Measurements from ENCODE around the gene SLC16A3. TPM values are rescaled to one million over a fixed set of nuclear protein-coding genes. Genes with fewer than 3 reads are reported as not detected.

The SLC16A3 gene
- total and polyA plus RNA-seq, 10 of the 15 experiments (the other 5 are each of a cell fraction or from before 2014, with no cell fraction given) = 0.10 to 46.5 (median 8.0) TPM

DNA sequence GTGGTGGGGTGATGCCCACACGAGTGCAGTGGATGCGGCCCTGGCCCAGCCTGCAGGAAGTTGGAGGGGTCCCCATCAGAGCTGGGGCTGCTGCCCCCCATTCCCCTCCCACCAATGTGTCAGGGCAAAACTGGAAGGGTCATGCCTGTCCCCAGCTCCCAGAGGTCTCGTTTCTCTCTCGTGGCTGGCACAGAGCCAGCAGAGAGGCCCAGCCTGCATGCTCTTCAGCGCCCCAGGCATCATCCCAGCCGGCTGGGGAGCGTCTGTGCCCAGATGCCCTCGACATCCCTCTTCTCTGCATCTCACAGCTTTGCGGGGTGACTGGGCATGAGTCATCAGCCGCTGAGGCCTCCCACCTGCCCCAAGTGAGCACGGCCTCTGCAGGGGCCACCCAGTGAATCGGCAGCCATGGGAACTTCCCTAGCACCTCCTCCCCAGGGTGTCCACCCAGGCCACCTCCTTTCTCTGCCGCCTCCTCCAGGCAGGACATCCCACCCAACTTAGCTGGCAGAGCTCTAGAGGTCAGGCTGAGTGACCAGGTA lies 54.4 kb downstream of the SLC16A3 start:
- ChIA-PET SMC1A (ENCODE audit: uncharacterized antibody, unreplicated experiment) (interaction anchor here (0.9 to 1.6 kb wide), 4 partner anchors 15 to 55 kb away, joined by 3 to 5 read pairs (median 4); no protein-coding TSS in a partner anchor), RAD21 (ENCODE audit: unreplicated experiment) (interaction anchor here (1.3 to 1.8 kb wide), 2 partner anchors 9 to 14 kb away, joined by 4 to 6 read pairs; no protein-coding TSS in a partner anchor), POLR2A (interaction anchor here (0.8 to 2.6 kb wide), 7 partner anchors 9 to 20 kb away, joined by 3 to 16 read pairs (median 4); partner anchors contain the start of gene CSNK1D), CTCF (interaction anchor here (1.2 to 2.0 kb wide), 3 partner anchors 9 to 47 kb away, joined by 3 to 6 read pairs (median 5); no protein-coding TSS in a partner anchor)
- BruUV-seq (replicated peaks) = no TSS peak
- in situ Hi-C loops (cut with MboI) (no loop called here), intact Hi-C loops (cut with micrococcal nuclease; ENCODE audit: unreplicated experiment) (no loop called here)
- Histone ChIP-seq H2AFZ (ENCODE audit: control insufficient read depth, low read depth, low read length) (no peak overlapping the region), H3K4me1 (ENCODE audit: control insufficient read depth, insufficient read depth, low read length) (no peaks in the 10 kb centered on the region), H3K9me3 (replicated peaks; ENCODE audit: control insufficient read depth, insufficient read depth, low read length) (no peaks in the 10 kb centered on the region), H3K27ac (ENCODE audit: control insufficient read depth, insufficient read depth) (no peak overlapping the region), H3K4me2 (ENCODE audit: control insufficient read depth, insufficient read depth) (no peak overlapping the region), H3K27me3 (replicated peaks in 1 of 2; ENCODE audit: control insufficient read depth in 2 of 2, insufficient read depth in 2 of 2, low read length in 1 of 2) (no peaks in the 10 kb centered on the region), H3K79me2 (ENCODE audit: control insufficient read depth, insufficient read depth, low read length) (no peaks in the 10 kb centered on the region), H3K4me3 (no peak overlapping the region), H4K20me1 (ENCODE audit: control insufficient read depth, insufficient read depth) (no peaks in the 10 kb centered on the region), H3K36me3 (ENCODE audit: control insufficient read depth in 2 of 2, insufficient read depth in 2 of 2, low read length in 1 of 2) (no peaks in the 10 kb centered on the region), H3K9ac (ENCODE audit: control insufficient read depth, insufficient read depth, low read length) (no peak overlapping the region)
- peak; percentile 86 for ATAC-seq
- DNase-seq (ENCODE audit: low read depth, low spot score) = no peak
- 18% methylated on average over 12 of the region's 13 CpGs for WGBS (ENCODE audit: insufficient coverage, insufficient replicate concordance, low lambda C conversion rate, missing lambda C conversion rate)
- TF ChIP-seq MYC (IDR thresholded peaks at IDR 0.05; ENCODE audit: insufficient read depth, insufficient read length, insufficient replicate concordance, low read length, severe bottlenecking) (no peak), TARDBP (IDR thresholded peaks at IDR 0.05; ENCODE audit: borderline replicate concordance) (no peak), BHLHE40 (IDR thresholded peaks at IDR 0.05; ENCODE audit: borderline replicate concordance in 1 of 2, low read depth in 2 of 2, low read length in 1 of 2) (peak in 1 of 2 experiments; percentile 39; a peak in 1 of 4 replicates), SIN3A (IDR thresholded peaks at IDR 0.05; ENCODE audit: low read depth, low read length) (no peak), KLF5 (IDR thresholded peaks at IDR 0.05; ENCODE audit: partially characterized antibody) (no peak), DPF2 (IDR thresholded peaks at IDR 0.05) (peak; percentile 57; the same call in 1 of the 2 replicates), EGR1 (IDR thresholded peaks at IDR 0.05; ENCODE audit: borderline replicate concordance in 1 of 2, low read depth in 2 of 2, low read length in 2 of 2) (no peak), CREM (IDR thresholded peaks at IDR 0.05; ENCODE audit: low read depth) (no peak), IKZF1 (conservative IDR thresholded peaks at IDR 0.05) (peak; percentile 51; the same call in 1 of the 2 replicates), LARP7 (IDR thresholded peaks at IDR 0.05) (no peak), SREBF2 (IDR thresholded peaks at IDR 0.05; ENCODE audit: low read length) (no peak), YBX1 (IDR thresholded peaks at IDR 0.05) (no peak), MEF2B (IDR thresholded peaks at IDR 0.05; ENCODE audit: partially characterized antibody, poor library complexity, severe bottlenecking) (peak; percentile 38), BACH1 (IDR thresholded peaks at IDR 0.05; ENCODE audit: borderline replicate concordance) (no peak)
- TF ChIP-seq, protein P1, sequence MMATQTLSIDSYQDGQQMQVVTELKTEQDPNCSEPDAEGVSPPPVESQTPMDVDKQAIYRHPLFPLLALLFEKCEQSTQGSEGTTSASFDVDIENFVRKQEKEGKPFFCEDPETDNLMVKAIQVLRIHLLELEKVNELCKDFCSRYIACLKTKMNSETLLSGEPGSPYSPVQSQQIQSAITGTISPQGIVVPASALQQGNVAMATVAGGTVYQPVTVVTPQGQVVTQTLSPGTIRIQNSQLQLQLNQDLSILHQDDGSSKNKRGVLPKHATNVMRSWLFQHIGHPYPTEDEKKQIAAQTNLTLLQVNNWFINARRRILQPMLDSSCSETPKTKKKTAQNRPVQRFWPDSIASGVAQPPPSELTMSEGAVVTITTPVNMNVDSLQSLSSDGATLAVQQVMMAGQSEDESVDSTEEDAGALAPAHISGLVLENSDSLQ (IDR thresholded peaks at IDR 0.05) = no peak
- TF ChIP-seq, protein P2, sequence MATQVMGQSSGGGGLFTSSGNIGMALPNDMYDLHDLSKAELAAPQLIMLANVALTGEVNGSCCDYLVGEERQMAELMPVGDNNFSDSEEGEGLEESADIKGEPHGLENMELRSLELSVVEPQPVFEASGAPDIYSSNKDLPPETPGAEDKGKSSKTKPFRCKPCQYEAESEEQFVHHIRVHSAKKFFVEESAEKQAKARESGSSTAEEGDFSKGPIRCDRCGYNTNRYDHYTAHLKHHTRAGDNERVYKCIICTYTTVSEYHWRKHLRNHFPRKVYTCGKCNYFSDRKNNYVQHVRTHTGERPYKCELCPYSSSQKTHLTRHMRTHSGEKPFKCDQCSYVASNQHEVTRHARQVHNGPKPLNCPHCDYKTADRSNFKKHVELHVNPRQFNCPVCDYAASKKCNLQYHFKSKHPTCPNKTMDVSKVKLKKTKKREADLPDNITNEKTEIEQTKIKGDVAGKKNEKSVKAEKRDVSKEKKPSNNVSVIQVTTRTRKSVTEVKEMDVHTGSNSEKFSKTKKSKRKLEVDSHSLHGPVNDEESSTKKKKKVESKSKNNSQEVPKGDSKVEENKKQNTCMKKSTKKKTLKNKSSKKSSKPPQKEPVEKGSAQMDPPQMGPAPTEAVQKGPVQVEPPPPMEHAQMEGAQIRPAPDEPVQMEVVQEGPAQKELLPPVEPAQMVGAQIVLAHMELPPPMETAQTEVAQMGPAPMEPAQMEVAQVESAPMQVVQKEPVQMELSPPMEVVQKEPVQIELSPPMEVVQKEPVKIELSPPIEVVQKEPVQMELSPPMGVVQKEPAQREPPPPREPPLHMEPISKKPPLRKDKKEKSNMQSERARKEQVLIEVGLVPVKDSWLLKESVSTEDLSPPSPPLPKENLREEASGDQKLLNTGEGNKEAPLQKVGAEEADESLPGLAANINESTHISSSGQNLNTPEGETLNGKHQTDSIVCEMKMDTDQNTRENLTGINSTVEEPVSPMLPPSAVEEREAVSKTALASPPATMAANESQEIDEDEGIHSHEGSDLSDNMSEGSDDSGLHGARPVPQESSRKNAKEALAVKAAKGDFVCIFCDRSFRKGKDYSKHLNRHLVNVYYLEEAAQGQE (IDR thresholded peaks at IDR 0.05; ENCODE audit: low read depth, low read length) = no peak
- TF ChIP-seq, protein P3, sequence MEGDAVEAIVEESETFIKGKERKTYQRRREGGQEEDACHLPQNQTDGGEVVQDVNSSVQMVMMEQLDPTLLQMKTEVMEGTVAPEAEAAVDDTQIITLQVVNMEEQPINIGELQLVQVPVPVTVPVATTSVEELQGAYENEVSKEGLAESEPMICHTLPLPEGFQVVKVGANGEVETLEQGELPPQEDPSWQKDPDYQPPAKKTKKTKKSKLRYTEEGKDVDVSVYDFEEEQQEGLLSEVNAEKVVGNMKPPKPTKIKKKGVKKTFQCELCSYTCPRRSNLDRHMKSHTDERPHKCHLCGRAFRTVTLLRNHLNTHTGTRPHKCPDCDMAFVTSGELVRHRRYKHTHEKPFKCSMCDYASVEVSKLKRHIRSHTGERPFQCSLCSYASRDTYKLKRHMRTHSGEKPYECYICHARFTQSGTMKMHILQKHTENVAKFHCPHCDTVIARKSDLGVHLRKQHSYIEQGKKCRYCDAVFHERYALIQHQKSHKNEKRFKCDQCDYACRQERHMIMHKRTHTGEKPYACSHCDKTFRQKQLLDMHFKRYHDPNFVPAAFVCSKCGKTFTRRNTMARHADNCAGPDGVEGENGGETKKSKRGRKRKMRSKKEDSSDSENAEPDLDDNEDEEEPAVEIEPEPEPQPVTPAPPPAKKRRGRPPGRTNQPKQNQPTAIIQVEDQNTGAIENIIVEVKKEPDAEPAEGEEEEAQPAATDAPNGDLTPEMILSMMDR (IDR thresholded peaks at IDR 0.05 in 2 of 3, conservative IDR thresholded peaks at IDR 0.05 in 1 of 3; ENCODE audit: control insufficient read depth in 2 of 3, extremely low read depth in 1 of 3, insufficient read depth in 1 of 3, low read depth in 3 of 3, low read length in 3 of 3) = no peak
- FAIRE-seq = no peak
